ENCODE data around the gene TREML1.

GRCh38 chr6:41194386-41194785 is 40.2 kb upstream of the TREML1 start:
- TF ChIP-seq, protein P1, sequence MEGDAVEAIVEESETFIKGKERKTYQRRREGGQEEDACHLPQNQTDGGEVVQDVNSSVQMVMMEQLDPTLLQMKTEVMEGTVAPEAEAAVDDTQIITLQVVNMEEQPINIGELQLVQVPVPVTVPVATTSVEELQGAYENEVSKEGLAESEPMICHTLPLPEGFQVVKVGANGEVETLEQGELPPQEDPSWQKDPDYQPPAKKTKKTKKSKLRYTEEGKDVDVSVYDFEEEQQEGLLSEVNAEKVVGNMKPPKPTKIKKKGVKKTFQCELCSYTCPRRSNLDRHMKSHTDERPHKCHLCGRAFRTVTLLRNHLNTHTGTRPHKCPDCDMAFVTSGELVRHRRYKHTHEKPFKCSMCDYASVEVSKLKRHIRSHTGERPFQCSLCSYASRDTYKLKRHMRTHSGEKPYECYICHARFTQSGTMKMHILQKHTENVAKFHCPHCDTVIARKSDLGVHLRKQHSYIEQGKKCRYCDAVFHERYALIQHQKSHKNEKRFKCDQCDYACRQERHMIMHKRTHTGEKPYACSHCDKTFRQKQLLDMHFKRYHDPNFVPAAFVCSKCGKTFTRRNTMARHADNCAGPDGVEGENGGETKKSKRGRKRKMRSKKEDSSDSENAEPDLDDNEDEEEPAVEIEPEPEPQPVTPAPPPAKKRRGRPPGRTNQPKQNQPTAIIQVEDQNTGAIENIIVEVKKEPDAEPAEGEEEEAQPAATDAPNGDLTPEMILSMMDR (IDR thresholded peaks at IDR 0.05), result no peak
- TF ChIP-seq EZH2 (IDR thresholded peaks at IDR 0.05; ENCODE audit: borderline replicate concordance, insufficient read depth, low read depth, low read length, poor library complexity, severe bottlenecking), result no peak

Measured in B cell (primary cell).